ENCODE measurements around the gene GRM8.

GRM8 gene

DNA sequence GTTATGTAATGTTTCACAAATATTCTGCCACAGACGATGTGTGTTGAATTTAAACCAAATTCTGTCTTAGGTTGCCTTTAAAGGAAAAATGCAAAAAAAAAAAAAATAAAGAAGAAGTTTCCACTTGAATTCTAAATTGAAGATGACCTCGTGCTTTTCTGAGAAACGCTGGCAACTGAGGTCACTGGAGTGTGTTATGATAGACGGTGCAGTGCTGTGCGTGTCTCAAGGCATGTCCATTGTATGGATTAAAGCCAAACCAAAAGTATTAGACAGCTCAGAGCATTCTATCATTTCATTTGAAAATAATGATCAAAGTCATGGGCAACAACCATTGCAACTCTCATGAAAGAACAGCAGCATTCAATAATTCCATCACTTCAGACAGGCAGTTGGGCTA is 483.9 kb downstream of the GRM8 start:
- H3K4me3 ChIP-seq (ENCODE audit: low read depth, low read length): no peak overlapping the region
- TF ChIP-seq, protein P1, sequence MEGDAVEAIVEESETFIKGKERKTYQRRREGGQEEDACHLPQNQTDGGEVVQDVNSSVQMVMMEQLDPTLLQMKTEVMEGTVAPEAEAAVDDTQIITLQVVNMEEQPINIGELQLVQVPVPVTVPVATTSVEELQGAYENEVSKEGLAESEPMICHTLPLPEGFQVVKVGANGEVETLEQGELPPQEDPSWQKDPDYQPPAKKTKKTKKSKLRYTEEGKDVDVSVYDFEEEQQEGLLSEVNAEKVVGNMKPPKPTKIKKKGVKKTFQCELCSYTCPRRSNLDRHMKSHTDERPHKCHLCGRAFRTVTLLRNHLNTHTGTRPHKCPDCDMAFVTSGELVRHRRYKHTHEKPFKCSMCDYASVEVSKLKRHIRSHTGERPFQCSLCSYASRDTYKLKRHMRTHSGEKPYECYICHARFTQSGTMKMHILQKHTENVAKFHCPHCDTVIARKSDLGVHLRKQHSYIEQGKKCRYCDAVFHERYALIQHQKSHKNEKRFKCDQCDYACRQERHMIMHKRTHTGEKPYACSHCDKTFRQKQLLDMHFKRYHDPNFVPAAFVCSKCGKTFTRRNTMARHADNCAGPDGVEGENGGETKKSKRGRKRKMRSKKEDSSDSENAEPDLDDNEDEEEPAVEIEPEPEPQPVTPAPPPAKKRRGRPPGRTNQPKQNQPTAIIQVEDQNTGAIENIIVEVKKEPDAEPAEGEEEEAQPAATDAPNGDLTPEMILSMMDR (IDR thresholded peaks at IDR 0.05; ENCODE audit: borderline replicate concordance, insufficient read depth, low read depth, low read length): no peak

DNA sequence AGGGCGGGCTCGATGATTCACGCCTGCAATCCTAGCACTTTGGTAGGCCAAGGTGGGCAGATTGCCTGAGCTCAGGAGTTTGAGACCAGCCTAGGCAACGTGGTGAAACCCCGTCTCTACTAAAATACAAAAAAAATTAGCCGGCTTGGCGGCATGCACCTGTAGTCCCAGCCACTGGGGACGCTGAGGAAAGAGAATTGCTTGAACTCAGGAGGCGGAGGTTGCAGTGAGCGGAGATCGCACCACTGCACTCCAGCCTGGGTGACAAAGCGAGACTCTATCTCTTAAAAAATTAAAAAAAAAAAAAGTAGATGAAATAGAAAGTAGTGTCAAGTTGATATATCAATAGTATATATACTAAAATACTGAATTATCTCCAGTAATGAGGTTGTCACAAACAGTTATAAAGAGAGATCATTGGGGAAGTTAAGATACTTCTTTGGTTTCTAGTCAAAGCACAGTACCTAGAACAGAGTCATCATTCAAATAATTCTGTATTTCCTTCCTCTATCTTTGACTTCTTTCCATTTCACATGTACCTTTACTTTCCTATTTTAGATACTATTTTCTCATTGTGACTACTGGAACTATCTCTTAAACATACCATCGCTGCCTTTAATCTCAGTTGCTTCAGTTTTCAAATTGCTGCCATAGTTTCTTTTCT is 491.7 kb downstream of the GRM8 start:
- TF ChIP-seq, protein P1 (IDR thresholded peaks at IDR 0.05; ENCODE audit: borderline replicate concordance, insufficient read depth, low read depth, low read length): no peak
- H3K4me3 ChIP-seq (ENCODE audit: low read depth, low read length): no peak overlapping the region

DNA sequence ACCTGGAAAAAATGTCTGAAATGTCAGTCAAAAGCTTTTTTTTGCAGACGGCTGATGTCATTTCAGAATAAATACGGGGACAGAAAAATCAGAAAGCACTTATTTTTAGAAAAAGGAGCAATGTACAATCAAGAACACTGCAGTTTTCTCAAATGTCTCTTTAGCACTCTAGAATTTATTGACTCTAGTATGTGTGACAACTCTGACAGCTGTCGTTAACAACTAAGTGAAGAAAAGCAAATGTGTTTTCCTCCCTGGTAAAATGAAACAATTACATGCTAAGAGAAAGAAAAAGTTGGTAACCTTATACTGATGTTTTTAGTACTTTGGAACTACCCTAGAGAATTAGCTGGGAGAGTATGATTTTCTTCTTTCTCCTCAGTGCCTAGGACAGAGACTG is 497.4 kb downstream of the GRM8 start:
- TF ChIP-seq, protein P1 (IDR thresholded peaks at IDR 0.05; ENCODE audit: borderline replicate concordance, insufficient read depth, low read depth, low read length): no peak
- no peak overlapping the region for H3K4me3 ChIP-seq (ENCODE audit: low read depth, low read length)

DNA sequence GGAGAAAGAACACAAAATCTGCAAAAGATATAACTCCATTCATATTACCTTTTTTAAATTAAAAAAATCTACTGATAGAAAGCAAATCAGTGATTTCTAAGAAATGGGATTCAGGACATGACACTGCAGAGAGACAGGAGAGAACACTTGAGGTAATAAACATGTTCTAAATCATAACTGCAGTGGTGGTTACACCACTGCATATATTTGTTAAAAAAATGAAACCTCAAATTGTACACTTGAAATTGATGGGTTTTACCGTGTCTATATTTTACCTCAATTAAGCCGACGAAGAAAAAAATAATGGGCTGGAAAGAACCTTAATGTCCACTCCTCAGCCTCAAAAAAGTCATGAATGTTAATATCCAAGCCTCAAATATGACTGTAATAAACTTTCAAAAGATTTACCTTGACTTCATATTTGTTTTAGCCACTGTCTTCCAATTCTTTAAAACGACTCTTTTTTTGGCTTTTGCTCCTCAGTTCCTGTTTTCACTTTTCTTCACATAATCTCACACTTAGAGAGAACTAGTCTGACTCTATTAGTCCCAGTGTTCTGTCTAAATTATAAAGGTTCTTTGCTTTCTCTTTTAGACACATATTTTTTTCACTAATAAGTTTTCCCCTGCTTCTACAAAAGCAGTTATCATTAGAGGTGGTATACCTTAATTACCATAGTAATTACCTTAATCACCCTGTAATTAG is 502.4 kb downstream of the GRM8 start:
- H3K4me3 ChIP-seq (ENCODE audit: low read depth, low read length): no peak overlapping the region

DNA sequence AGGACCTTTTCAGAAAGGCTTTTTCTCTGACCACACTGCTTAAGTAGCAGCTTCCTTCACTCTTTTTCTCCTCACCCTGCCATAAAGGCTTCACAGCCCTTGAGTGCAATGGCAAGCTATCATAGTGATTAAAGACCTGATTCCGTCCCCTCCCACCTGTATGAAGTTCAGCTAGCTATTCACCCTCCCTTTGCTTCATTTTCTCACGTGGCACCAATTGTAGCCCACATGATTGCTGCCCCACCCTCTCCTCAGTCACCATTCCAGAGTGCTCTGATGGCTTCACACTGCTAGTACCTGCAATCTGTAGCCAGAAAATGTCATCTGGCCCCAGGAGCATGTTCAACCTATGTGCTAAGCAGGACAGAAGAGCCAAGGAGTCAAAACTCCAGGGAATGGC is 523.8 kb downstream of the GRM8 start:
- TF ChIP-seq, protein P1 (IDR thresholded peaks at IDR 0.05; ENCODE audit: borderline replicate concordance, insufficient read depth, low read depth, low read length): no peak
- no peak overlapping the region for H3K4me3 ChIP-seq (ENCODE audit: low read depth, low read length)

More for the DNA sequence above, 502.4 kb downstream of the GRM8 start:
- TF ChIP-seq, protein P1 (IDR thresholded peaks at IDR 0.05; ENCODE audit: borderline replicate concordance, insufficient read depth, low read depth, low read length): no peak

DNA sequence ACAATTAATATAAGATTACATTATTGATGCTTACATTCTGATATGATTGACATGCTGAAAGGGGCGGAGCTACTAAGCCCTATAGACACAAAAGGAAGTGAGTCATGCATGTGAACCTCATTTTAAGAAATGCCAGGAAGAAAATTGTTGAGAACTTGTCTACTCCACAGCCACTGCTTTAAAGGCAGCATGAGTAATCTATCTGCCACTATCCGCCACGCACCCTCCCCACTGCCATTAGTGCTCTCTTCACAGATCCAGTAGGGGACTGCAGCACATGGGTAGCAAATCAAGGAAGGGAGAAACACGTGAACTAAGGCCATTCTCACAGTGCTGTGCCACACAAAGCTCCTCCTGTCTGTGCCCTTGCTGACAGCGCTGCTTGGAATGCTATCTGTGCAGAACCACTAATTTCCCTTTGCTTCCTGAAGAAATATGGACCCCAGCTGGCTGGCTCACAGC is 524.8 kb downstream of the GRM8 start:
- H3K4me3 ChIP-seq (ENCODE audit: low read depth, low read length): no peak overlapping the region

More for the DNA sequence above, 524.8 kb downstream of the GRM8 start:
- TF ChIP-seq, protein P1 (IDR thresholded peaks at IDR 0.05; ENCODE audit: borderline replicate concordance, insufficient read depth, low read depth, low read length): no peak
